DMS79 (cell line): Measurements from ENCODE around the gene AMOTL2.

Experiments used
- DNase-seq: peaks from one replicate; lab custom pipeline; 2025; lab: John Stamatoyannopoulos, UW

The AMOTL2 gene

GRCh38 chr3:134314588-134315285 lies 59.5 kb downstream of the AMOTL2 start:
- DNase-seq: no peak

GRCh38 chr3:134313847-134314587 lies 60.2 kb downstream of the AMOTL2 start:
- no peak for DNase-seq

GRCh38 chr3:134312873-134313846 lies 61.1 kb downstream of the AMOTL2 start:
- no peak for DNase-seq

GRCh38 chr3:134312072-134312872 lies 62.0 kb downstream of the AMOTL2 start:
- no peak for DNase-seq

- no peak for DNase-seq
Measured at GRCh38 chr3:134311693-134312071, 62.6 kb downstream of the AMOTL2 start.

- DNase-seq: no peak
Measured at GRCh38 chr3:134311265-134311664, 63.0 kb downstream of the AMOTL2 start.

- DNase-seq: no peak
Measured at GRCh38 chr3:134309987-134310700, 64.1 kb downstream of the AMOTL2 start.

GRCh38 chr3:134308350-134308891 lies 65.8 kb downstream of the AMOTL2 start:
- DNase-seq: peak; percentile 35

- DNase-seq: no peak
Measured at GRCh38 chr3:134307425-134307824, 66.8 kb downstream of the AMOTL2 start.

- no peak for DNase-seq
Measured at GRCh38 chr3:134306320-134306719, 67.9 kb downstream of the AMOTL2 start.
